NOMO-1 (cell line): ENCODE measurements around the gene LRTM2.

ENCODE experiments used
- DNase-seq, 2 experiments: peaks; one replicate each; lab custom pipeline; 2025; ENCODE audit not compliant: unreplicated experiment in 2 of 2; lab: John Stamatoyannopoulos, UW

The LRTM2 gene

DNA sequence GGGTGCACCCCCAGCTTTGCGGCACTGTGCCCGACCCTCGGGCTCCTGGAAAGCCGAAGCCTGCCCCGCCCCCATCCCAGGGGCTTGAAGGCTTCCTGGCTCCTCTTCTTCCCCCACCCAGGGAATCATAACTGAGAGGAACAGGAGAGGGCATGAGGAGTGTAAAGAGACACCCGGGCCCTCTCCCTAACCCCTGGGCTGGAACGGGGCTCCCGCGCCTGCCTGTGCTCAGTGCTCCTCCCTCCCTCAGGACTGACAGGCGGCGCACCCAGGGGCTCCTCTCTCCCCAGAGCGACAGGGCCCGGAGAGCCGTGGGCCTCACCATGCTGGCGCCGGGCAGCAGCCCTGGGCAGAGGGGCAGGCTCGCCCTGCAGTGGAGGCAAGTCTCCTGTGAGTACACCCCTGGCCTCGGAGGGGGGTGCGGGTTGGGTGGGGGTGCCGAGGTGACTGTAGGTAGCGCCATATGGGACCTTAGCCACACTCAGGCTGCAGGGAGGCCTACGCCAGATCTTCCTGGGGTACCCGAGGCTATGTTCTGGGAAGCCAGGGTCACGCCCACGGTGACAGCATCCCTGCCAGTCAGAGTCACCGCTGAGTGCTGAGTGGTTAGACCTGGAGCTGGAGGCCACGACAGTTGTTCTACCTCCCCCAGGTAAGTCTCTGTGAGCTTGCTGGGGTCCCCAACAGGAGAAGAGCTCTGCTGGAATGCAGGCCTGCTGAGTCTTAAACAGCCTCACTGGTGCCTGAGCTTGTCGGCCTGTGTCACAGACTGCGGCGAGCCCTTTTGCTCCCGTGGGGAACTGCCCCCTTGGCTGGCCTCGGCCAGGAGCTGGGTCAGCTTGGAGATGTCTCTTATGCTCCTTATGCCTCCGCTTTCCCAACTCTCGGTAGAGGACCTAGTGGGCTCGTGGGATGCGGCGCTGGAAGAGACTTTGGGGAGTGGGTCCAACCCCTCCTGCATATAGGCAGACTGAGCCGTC is 7.8 kb downstream of the LRTM2 start:
- no peak for DNase-seq

DNA sequence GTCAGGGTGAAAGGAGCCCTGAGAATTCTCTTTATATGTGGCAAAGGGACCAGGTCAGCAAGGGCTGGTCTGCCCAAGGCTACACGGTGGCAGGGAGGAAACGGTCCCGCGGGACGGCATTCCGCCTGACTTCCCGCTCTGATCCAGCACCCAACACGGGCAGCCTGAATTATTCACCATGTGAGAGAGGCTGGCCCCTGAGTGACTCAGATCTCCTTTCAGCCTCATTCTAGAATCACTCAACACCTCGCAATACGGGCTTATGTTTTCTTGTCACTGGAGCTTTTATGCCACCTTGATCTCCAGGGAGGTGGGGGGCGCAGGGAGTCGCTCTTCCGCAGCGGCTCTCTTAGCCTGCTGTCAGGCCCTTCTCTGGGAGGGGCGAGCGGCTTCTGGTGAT is 8.5 kb downstream of the LRTM2 start:
- DNase-seq: no peak

DNA sequence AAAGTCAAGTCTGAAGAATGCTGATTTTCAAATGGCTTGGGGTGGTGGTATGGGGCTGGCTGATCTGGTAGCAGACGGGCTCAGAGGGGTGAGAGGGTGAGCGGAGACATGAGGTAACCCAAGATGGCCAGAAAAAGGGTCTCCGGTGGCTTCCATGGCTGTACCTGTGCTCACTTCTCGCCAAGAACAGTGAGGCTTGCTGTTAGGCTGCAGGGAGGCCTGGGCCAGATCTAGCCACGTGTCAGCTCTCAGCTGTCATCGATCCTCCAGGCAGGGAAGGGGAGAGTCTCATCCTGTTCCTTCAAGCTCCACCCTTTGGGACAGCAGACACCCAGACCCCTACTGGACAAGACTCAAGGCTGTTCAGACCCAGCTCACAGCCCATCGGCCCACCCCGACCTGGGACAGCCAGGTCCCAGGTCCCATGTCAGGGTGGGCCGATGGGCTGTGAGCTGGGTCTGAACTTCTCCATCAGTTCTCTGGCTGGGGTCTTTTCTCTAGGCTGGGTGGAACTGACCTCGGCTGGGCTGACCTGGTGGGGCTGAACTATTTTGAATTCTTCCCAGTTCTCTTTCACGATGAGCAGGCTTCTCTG is 9.0 kb downstream of the LRTM2 start:
- no peak for DNase-seq

DNA sequence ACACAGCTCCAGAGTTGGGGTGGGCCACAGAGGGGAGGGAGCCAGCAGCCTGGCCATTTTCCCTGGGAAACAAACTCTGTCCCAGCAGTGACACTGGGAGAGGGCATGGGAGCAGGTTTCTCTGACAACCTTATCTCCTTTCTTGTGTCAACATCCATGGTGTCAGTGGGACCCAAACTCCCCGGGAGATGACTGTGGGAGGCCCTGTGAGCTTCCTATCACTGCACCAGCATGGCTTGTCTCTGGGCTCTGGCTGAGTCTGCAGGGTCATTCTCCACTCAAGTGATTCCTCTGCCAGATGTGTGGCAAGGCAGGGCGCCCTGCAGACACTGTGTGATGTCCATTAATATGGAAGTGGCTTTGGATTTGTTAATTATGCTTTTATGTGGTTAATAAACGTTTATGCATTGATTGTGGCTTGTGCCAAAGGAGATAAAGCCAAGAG is 10.1 kb downstream of the LRTM2 start:
- DNase-seq: no peak

DNA sequence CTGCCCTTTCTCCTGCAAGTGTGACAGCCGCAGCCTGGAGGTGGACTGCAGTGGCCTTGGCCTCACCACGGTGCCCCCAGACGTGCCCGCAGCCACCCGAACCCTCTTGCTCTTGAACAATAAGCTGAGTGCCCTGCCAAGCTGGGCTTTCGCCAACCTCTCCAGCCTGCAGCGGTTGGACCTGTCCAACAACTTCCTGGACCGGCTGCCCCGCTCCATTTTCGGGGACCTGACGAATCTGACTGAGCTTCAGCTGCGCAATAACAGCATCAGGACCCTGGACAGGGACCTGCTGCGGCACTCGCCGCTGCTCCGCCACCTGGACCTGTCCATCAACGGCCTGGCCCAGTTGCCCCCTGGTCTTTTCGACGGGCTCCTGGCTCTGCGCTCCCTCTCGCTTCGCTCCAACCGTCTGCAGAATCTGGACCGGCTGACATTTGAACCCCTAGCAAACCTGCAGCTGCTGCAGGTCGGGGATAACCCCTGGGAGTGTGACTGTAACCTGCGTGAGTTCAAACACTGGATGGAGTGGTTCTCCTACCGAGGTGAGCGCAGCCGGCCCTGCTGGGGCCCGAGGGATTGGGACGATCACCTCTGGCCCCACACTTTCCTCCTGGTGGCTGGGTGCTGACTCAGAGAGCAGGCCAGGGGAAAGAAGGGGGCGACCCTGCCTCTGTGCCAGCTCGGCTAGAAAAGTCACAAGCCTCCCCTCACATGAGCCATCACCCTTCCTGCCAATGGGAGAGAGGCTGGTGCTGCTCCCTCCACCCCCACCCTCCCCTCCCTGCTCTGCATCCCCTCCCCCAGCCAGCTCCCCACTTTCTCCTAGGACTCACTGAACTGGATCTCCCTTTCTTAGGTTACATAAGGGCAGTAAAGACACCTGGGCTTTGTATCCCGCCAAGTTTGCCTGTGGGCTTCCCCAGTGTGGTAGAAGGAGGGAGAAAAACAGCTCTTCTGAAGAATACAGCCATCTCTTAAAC is 10.9 kb downstream of the LRTM2 start:
- DNase-seq: no peak

DNA sequence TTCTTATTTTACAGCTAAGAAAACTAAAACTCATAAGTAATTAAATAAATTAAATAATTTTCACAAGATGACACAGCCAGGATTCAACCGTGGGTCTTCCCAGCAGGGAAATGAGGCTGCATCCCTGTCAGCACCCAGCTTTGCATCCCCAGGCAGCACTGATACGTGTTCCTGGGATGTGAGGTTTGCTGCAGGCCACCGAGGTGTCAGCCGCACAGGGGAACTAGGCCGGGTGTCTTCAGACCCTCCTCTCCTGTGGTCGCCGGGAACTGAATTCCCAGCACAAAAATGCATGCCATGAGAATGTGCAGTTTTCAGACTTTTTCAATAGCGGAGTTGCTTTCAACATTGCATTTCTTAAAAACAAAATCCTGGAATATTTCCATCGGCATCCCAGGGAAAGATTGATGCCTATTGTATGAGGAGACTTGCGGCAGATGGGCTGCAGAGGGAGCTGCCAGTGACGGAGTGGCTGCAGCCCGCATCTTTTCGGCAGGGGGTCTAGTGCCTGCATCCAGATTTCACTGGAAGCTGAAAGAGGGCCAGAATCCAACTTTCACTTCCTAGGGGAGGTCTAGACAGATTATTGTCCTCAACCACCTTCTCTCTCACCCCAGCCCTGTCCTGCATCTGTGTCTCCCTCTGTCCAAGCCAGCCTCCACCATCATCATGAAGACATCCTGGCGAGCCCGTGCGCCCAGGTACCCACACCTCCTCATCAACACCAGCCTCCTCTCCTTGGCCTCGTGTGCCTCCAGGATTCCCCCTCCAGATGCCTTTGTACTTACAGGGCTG is 12.6 kb downstream of the LRTM2 start:
- DNase-seq: no peak

DNA sequence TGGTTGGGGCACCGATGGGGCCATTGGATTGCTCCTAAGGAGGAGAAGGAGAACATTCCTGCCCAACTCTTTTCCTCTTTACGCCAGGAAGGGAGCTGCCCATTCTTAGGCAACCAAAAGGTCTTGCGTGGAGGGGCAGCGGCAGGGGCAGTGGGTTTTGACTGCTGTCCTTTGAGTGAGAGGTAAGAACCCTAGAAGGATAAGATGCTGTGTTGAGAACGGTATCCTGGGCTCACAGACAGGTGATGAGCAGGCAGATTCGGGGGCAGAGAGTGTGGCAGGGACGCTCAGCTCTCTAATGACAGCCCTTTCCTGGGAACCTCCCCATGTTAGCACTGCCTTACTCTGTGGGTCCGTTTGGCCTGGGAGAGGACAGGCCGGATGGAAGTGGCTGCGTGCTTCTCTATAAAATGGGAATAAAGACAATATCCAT is 13.2 kb downstream of the LRTM2 start:
- DNase-seq: no peak

DNA sequence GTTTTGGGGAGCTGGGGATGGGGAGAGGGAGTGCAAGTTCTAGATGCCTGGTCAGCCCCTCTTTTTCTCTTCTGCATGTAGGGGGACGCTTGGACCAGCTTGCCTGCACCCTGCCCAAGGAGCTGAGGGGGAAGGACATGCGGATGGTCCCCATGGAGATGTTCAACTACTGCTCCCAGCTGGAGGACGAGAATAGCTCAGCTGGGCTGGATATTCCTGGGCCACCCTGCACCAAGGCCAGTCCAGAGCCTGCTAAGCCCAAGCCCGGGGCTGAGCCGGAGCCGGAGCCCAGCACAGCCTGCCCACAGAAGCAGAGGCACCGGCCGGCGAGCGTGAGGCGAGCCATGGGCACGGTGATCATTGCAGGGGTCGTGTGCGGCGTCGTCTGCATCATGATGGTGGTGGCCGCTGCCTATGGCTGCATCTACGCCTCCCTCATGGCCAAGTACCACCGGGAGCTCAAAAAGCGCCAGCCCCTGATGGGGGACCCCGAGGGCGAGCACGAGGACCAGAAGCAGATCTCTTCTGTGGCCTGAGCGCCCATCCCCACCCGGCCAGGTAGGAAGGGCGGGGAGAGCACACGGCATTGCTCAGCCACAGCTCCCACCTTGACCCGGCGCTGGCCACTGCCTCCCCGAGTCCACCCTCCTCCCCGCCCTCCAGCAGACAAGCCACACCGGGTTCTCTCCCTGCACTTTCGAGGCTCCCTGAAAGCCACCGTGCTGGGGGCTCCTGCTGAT is 14.0 kb downstream of the LRTM2 start:
- DNase-seq: no peak

DNA sequence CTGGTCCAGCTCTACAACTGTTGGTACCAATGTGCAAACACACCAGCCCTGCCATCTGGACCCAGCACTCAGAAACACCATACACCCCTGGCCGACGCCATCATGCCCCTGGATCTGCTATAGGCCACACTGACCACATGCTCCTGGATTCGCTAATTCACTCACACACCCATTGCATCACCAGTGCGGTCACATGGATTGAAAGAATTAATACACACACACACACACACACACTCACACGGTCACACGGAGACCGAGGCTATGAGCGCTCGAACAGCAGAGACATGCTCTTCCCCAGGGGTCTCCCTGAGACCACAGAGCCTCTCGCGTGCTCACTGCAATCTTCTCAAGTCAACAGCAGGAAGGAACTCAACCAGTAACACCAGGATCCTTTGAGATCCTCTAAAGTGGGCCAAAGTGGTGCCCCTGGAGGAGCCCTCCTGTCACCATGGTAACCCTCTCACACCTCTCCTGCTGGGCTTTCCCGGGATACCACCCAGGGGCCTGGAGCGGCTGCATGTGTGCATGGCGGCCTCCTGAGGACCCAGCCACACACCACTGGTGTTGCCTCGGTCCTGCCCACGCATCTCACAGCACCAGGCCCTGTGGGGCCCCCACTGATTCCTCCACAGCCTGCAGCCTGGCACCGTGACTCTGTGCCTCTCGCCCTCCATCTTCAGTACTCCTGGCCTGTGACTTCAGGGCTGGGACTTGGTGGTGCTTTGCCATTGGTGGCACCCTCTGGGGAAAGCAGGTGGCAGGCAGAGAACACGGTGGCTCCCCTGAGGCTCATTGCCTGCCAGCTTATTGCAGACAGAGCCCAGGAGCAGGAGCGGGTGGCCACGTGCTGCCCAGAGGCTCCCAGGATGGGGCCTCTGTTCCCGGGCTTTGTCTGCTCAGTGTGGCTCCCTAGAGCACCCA is 15.1 kb downstream of the LRTM2 start:
- DNase-seq: no peak

DNA sequence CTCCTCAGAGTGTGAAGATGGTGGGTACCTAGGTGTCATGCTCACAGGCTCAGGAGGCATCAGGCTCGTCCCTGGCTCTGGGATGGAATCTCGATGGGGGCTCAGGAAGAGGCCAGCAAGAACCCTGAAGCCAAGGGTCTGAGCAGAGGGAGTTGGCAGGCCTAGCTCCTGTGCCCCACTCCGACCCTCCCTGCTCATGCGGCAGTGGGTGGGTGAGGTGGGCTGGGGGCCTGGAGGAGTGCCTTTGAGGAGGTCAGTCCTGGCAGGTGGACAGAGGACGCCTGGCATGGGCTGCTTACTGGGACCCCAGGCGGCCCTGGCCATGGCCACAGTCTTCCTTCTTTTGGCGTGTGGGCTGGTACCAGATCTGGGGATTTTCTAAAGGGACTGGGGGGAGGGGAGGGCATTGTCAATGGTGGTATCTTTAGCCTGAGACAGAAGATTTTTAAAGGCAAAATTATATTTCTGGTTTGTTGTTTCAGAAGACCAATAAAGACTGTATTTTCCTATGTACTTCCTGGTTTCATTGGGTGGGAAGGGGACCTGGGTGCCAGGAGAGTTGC is 16.0 kb downstream of the LRTM2 start:
- DNase-seq: no peak

DNA sequence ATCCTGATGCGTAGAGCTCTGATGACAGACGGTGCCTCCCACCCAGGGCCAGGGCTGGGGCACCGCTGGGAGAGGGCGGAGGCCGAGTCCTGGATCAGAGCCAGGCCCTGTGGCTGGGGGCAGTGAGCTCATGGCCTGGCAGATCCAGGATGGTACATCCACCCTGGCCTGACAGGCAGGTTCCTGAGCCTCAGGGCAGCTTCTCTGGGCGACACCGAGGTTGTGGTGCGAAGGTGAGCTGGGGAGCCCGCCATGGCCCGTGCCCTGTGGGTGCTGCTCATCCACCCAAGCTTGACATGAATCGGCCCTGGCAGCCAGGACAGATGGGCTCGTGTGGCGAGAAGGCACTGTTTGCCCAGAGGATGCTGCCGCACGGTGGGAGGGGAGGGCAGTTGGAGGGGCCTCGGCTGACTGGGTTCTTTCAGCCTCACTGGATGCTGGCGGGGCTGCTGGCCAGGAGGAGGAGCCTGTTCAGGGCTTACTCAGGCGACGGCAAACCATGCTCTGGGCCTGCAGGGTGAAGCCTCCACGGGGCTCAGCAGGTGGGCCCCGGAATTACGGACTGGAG is 16.6 kb downstream of the LRTM2 start:
- no peak for DNase-seq

DNA sequence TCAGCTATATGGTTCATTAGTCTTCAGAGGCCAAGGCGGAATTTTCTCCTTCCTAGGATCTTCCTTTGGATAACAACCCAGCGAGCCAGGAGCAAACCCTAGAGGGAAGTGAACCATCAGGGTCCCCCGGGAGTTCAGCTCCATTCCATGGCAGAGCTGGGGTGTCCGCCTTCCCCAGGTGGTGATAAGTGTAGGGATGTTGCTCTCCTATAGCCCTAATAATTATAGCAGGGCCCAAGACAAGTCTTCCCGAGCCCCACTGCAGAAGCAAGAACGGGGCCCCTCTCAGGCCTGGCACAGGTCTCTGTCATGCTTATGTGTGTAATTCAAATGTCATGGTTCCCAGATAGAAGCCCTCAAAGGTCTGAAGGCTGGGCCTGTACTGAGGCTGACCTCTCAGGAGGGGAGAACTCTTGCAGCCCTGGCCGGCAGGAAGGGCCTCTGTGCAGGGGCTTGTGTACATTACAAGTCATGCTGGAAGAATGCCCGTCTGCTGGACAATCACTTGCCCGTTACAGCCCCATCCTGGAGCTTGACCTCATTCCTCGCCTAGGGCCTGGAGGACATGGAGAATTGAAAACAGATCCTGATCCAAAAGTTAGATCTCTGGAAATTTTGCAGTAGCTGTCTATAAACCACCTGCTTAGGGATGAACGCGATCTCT is 17.3 kb downstream of the LRTM2 start:
- no peak for DNase-seq

DNA sequence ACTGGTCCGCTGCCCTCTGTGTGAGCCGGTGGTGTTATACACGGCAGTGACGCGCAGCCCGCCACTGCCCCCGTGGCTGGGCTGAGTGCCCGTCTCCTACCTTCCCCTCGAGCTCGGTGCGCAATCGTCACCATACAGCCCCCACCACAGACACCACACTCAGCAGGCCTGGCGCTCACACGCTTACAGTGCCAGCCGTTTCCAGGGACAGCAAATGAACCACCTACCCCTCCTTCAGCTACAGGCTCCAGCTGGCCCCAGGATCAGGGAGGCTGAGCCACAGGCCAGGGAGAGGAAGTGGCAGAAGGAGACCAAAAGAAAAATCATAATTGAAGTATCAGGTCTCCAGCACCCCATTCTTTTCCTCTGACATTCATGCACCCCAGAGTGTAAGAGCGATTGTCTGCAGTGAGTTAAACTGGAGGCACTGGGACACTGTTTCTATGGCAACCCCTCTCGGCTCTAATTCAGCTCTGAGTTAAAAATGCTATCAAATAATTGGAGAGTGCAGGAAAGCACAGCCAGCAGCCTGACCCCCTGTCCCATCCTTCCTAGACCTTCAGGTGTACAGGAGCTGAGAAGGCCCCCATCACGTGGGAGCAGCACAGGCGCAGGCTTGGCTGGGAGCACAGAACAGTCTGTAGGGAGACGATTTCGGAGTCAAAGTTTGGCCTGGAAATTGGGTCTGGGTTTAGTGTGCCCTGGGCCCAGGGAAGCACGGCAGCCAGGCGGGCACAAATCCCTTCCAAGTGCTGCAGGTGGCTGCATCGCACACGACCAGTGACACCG is 18.0 kb downstream of the LRTM2 start:
- no peak for DNase-seq

DNA sequence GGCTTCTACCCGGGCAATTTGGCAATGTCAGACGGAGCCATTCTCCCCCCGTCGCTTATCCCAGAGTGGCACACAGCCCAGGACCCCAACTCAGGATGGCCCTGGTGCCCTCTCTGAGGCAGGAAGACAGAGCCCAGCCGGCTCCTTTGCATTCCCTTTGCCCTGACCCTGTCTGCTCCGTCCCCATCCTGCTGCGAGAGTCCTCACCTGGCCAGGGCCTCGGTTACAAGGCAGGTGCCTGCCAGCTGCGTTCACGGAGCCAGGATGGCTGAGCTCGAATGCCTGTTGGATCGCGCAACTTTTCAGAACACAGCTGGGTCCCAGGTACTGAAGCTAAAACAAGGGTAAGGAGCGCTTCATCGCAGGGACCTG is 18.6 kb downstream of the LRTM2 start:
- no peak for DNase-seq

DNA sequence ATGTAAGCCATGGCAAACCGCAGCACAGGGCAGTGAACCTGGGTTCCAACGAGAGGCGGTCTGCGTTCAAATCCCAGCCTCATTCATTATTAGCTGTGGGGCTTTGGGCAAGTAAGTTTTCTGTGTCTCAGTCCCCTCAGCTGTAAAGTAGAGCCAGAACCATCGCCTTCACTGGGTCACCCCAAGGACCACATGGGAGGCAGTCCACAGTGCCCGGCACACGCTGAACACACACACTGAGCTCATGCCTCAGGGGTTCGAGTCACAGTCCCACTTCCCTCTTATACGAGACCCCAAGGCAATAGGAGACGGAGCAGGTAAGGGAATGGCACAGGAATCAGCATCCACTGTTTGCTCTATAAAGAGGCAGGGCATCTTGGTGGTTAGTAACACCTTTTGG is 19.1 kb downstream of the LRTM2 start:
- DNase-seq: no peak
